NT2/D1 (cell line): ENCODE measurements around the gene RNU1-3.
"Not testable (repeated sequence)": the region's sequence is repeated elsewhere in the genome, so short reads cannot be mapped to it uniquely, and the experiment has no call there.

ENCODE experiments used
- DNase-seq: peaks from one replicate; pipeline ENCODE4 v3.0.0-alpha.2; 2011; ENCODE audit warnings: low read depth, low spot score
- H3K27me3 ChIP-seq: 2 replicates; pipeline ENCODE4 v1.6.0; 2011; ENCODE audit warnings: mild to moderate bottlenecking; ENCODE audit not compliant: insufficient read length, insufficient read depth
- H3K36me3 ChIP-seq: 2 replicates; pipeline ENCODE4 v1.6.1; 2011; ENCODE audit warnings: mild to moderate bottlenecking, low read length, mixed read lengths; ENCODE audit not compliant: insufficient read depth, insufficient read length
- H3K4me1 ChIP-seq: 2 replicates; pipeline ENCODE4 v1.5.1; 2011; ENCODE audit not compliant: insufficient read depth, insufficient read length
- H3K4me3 ChIP-seq: 2 replicates; pipeline ENCODE4 v1.5.1; 2011; ENCODE audit warnings: low read depth; ENCODE audit not compliant: insufficient read length
- H3K9ac ChIP-seq: 2 replicates; pipeline ENCODE4 v1.6.0; 2011; ENCODE audit warnings: low read depth; ENCODE audit not compliant: insufficient read length
- H3K9me3 ChIP-seq: 2 replicates; pipeline ENCODE4 v1.5.1; 2011; ENCODE audit warnings: mild to moderate bottlenecking, low read length; ENCODE audit not compliant: insufficient read depth

The RNU1-3 gene

GRCh38 chr1:16666502-16667413 lies at the start of gene RNU1-3:
Gene RNU1-3 (minus strand): TSS chr1:16666948.
- not testable (repeated sequence) for H3K4me1 ChIP-seq, H3K9ac ChIP-seq, H3K27me3 ChIP-seq, DNase-seq, H3K4me3 ChIP-seq, H3K9me3 ChIP-seq, H3K36me3 ChIP-seq

GRCh38 chr1:16713480-16713879 lies 46.7 kb upstream of the RNU1-3 start:
- not testable (repeated sequence) for H3K4me1 ChIP-seq, H3K9ac ChIP-seq, H3K27me3 ChIP-seq, H3K9me3 ChIP-seq, DNase-seq, H3K36me3 ChIP-seq, H3K4me3 ChIP-seq

- DNase-seq, H3K9ac ChIP-seq, H3K4me3 ChIP-seq, H3K4me1 ChIP-seq, H3K27me3 ChIP-seq, H3K9me3 ChIP-seq, H3K36me3 ChIP-seq: not testable (repeated sequence)
These were observed 46.2 kb upstream of the RNU1-3 start for GRCh38 chr1:16712984-16713383.

GRCh38 chr1:16712582-16712981 lies 45.8 kb upstream of the RNU1-3 start:
- not testable (repeated sequence) for H3K9ac ChIP-seq, DNase-seq, H3K4me3 ChIP-seq, H3K36me3 ChIP-seq, H3K9me3 ChIP-seq, H3K27me3 ChIP-seq, H3K4me1 ChIP-seq

DNA sequence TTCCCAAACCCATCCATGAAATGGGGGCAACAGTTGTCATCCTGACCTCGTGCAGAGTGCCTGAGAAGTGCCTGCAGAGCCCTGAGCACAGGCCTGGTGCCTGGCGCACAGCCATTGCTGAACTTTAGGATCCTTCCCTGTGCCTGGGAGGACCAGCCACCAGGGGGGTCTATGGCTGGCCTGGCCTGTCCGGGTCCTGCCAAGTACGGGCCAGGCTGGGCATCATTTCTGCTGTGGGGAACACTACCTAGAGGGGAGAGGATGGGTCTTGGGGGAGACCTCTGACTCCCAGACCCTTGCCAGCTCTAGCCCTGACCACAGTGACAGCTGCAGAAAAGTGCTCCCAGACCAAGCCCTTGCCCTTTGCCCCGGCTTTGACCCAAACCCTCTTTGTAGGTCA lies 45.4 kb upstream of the RNU1-3 start:
- DNase-seq, H3K9ac ChIP-seq, H3K4me1 ChIP-seq, H3K27me3 ChIP-seq, H3K36me3 ChIP-seq, H3K4me3 ChIP-seq, H3K9me3 ChIP-seq: not testable (repeated sequence)

DNA sequence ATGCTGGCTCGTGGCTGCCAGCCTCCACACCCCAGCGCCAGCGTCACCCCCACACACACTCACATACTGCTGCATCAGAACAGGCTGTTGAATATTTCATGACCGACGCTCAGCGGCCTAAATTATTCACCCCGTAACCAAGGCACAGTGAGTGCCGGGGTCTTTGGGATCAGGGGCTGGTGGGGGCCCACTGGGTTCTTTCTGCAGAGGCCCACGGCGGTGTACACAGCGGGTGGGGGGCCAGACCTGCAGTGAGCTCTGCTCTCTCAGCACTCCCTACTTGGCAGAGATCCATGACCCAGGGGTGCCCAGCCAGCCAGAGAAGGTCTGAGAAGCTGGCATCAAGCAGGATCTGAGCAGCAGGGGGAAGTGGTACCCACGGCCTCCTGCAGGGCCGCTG lies 43.9 kb upstream of the RNU1-3 start:
- not testable (repeated sequence) for H3K9ac ChIP-seq, H3K36me3 ChIP-seq, H3K4me3 ChIP-seq, H3K4me1 ChIP-seq, H3K9me3 ChIP-seq, H3K27me3 ChIP-seq, DNase-seq

DNA sequence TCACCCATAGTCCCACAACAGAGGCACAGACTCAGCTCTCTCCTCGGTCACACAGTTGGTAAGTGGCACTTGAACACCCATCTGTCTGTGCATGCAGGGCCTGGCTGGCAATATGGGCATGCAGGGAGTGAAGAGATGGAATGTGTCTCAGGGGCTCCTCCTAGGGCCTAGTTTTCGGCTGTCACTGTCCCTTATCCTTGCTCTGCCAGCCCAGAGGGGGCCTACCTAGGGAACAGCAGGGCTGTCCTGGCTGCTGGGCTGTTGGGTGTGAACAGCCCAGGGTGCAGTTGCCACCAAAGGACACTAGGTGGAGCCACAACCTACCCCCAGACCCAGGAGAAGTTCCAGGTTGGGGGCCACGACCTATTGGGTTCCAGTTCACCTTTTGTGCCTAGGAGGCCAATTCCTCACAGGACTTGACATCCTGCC lies 42.9 kb upstream of the RNU1-3 start:
- not testable (repeated sequence) for H3K9ac ChIP-seq, H3K4me3 ChIP-seq, DNase-seq, H3K27me3 ChIP-seq, H3K9me3 ChIP-seq, H3K4me1 ChIP-seq, H3K36me3 ChIP-seq

- not testable (repeated sequence) for DNase-seq
These were observed 42.0 kb upstream of the RNU1-3 start for GRCh38 chr1:16708704-16709103.

GRCh38 chr1:16707130-16708093 lies 40.7 kb upstream of the RNU1-3 start:
- not testable (repeated sequence) for H3K36me3 ChIP-seq, DNase-seq, H3K4me1 ChIP-seq, H3K4me3 ChIP-seq, H3K9me3 ChIP-seq, H3K27me3 ChIP-seq
- peak overlapping the region; percentile 67 for H3K9ac ChIP-seq

More at GRCh38 chr1:16708704-16709103, 42.0 kb upstream of the RNU1-3 start:
- not testable (repeated sequence) for H3K27me3 ChIP-seq, H3K36me3 ChIP-seq, H3K4me1 ChIP-seq, H3K4me3 ChIP-seq, H3K9ac ChIP-seq, H3K9me3 ChIP-seq

DNA sequence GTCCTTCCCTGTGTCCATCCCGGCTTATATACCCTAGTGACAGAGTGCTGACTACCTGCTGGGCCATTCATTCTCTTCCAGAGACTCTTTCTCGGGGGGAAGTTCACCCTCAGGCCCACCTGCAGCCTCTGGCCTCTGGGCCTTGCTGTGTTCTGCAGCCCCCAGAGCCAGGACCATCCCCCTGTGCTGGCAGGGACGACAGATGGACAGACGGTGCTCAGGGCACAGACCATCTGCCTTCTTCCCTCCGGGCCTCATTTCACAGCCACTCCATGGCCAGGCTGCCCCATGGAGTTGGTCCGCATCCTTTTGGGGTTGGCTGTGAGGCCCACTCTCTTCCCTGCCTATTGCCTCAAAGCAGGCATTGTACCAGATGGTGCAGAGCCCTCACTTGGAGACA lies 39.6 kb upstream of the RNU1-3 start:
- H3K9ac ChIP-seq, H3K9me3 ChIP-seq, DNase-seq, H3K4me3 ChIP-seq, H3K27me3 ChIP-seq, H3K36me3 ChIP-seq, H3K4me1 ChIP-seq: not testable (repeated sequence)

DNA sequence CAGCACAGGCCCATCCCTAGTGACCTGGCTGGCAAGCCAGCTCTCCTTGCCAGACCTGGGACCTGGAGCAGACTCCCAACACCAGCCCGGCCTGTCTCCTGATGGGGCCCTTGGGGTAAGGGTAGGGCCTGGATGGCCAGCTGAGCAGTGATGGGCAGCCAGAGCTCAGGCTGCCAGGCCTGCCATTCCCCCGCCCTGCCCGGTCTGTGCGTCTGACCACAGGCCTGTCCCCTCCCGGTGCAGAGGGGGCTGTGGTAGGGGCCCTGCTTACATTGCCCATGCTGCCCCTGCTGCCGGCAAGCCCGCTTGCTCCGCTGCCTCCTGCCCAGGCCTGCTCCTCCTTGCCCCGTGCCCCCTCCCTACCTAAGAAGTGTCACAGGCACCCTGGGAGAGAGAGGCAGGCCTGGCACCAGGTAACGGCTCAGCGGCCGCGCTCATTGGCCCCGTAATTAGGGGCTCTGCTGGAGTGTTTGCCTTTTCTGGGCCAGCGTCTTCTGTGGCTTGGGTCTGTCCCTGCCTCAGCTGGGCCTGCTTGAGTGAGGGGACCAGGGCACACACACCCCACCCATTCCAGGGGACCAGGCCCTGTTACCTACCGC lies 37.9 kb upstream of the RNU1-3 start:
- H3K27me3 ChIP-seq, H3K4me3 ChIP-seq, H3K4me1 ChIP-seq, H3K9ac ChIP-seq, DNase-seq, H3K36me3 ChIP-seq, H3K9me3 ChIP-seq: not testable (repeated sequence)
